GM11168 (cell line): ENCODE measurements around the gene SACS.

ENCODE experiments used
- in situ Hi-C: fragments of 300-500 bp; cut with MboI; formaldehyde crosslinking; loops from one replicate; pipeline ENCODE4 v1.12.0; 2022; ENCODE audit warnings: low sequenced_read_pairs; ENCODE audit not compliant: unreplicated experiment

The SACS gene

GRCh38 chr13:23433171-23434153 lies at the start of gene SACS:
TSS of gene SACS (minus strand) at chr13:23433702. CDS start at chr13:23411239, 22,463 bp downstream.
- in situ Hi-C loops = no loop called here

- in situ Hi-C loops = no loop called here
These were observed 46.8 kb upstream of the SACS start for GRCh38 chr13:23480324-23480723.

- in situ Hi-C loops = loop anchor here (10.0 kb wide), 1 partner anchor 398 kb away; no protein-coding TSS in a partner anchor
These were observed 43.6 kb upstream of the SACS start for GRCh38 chr13:23477101-23477500.

- in situ Hi-C loops = loop anchor here (10.0 kb wide), 1 partner anchor 402 kb away; no protein-coding TSS in a partner anchor
These were observed 39.7 kb upstream of the SACS start for GRCh38 chr13:23473221-23473620.

- in situ Hi-C loops = loop anchor here (10.0 kb wide), 1 partner anchor 403 kb away; no protein-coding TSS in a partner anchor
These were observed 38.7 kb upstream of the SACS start for GRCh38 chr13:23472189-23472588.

- in situ Hi-C loops = loop anchor here (10.0 kb wide), 1 partner anchor 404 kb away; no protein-coding TSS in a partner anchor
These were observed 37.5 kb upstream of the SACS start for GRCh38 chr13:23470790-23471614.

- in situ Hi-C loops = loop anchor here (10.0 kb wide), 1 partner anchor 405 kb away; no protein-coding TSS in a partner anchor
These were observed 36.5 kb upstream of the SACS start for GRCh38 chr13:23469951-23470421.

- in situ Hi-C loops = no loop called here
These were observed 35.3 kb upstream of the SACS start for GRCh38 chr13:23468811-23469210.

GRCh38 chr13:23467932-23468278 lies 34.4 kb upstream of the SACS start:
- in situ Hi-C loops = no loop called here

- in situ Hi-C loops = no loop called here
These were observed 33.8 kb upstream of the SACS start for GRCh38 chr13:23467048-23467931.

- in situ Hi-C loops = no loop called here
These were observed 32.9 kb upstream of the SACS start for GRCh38 chr13:23466144-23467002.

- in situ Hi-C loops = no loop called here
These were observed 30.2 kb upstream of the SACS start for GRCh38 chr13:23463661-23464060.

- in situ Hi-C loops = no loop called here
These were observed 29.5 kb upstream of the SACS start for GRCh38 chr13:23462815-23463559.

- in situ Hi-C loops = no loop called here
These were observed 28.0 kb upstream of the SACS start for GRCh38 chr13:23461544-23461943.

- in situ Hi-C loops = no loop called here
These were observed 27.4 kb upstream of the SACS start for GRCh38 chr13:23460921-23461320.

- in situ Hi-C loops = no loop called here
These were observed 26.8 kb upstream of the SACS start for GRCh38 chr13:23460309-23460708.

- in situ Hi-C loops = no loop called here
These were observed 25.5 kb upstream of the SACS start for GRCh38 chr13:23458989-23459388.
